Pulmonary artery endothelial cell (primary cell): ENCODE data around the gene ORM1. TPM values are rescaled to one million over a fixed set of nuclear protein-coding genes. Genes with fewer than 3 reads are reported as not detected.

Experiments
- total RNA-seq: library from RNA; depleted of rRNA; stranded (reverse); fragments of >200 nt; gene quantifications from 2 replicates; pipeline ENCODE4 v1.2.3, GENCODE V29; 2014

Gene ORM1
- total RNA-seq, 1 donor from 2014 or later: not detected

Other genes with a start within 250 kb of the ORM1 start
- gene AMBP, start 244.8 kb upstream of the ORM1 start, total RNA-seq: not detected in 2 replicates
- 0.18 and 0.53 TPM in 2 replicates for gene KIF12, start 223.8 kb upstream of the ORM1 start, total RNA-seq
- 4.4 and 8.2 TPM in 2 replicates for gene COL27A1, start 167.6 kb upstream of the ORM1 start, total RNA-seq
- gene ORM2, start 6.8 kb downstream of the ORM1 start, total RNA-seq: not detected in 2 replicates
- 5.4 and 6.1 TPM in 2 replicates for gene AKNA, start 64.9 kb downstream of the ORM1 start, total RNA-seq
- 0.14 and 0.20 TPM in 2 replicates for gene WHRN, start 182.4 kb downstream of the ORM1 start, total RNA-seq